ENCODE measurements around the gene FSTL4. TPM values are rescaled to one million over a fixed set of nuclear protein-coding genes. Genes with fewer than 3 reads are reported as not detected.
"Not testable (repeated sequence)": the region's sequence is repeated elsewhere in the genome, so short reads cannot be mapped to it uniquely, and the experiment has no call there.

FSTL4 gene
- total and polyA plus RNA-seq, 2 donors from 2014 or later, result 0.09 to 4.0 TPM

DNA sequence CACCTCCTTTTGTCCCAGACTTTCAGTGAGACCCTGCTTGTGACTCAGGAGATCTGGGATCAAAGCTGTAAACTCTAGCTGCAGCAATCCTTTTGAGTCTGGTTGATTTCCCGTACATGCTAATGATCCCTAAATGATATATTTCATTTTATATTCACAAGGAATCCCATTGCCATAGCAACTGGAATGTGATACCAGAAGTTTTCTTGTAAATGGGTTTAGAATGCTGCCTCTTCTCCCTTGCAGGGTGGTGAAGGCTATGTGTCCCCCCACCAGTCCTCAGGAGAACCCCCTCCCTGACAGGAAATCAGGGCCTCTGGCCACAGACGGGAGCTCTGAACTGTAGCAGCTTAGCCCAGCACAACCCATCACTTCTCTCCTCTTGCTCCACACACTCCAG is 215.0 kb downstream of the FSTL4 start:
- no peaks in the 10 kb centered on the region for H3K9me3 ChIP-seq (ENCODE audit: control insufficient read depth in 2 of 3, insufficient read depth in 1 of 3, low read length in 3 of 3)
- no peaks in the 10 kb centered on the region for H3K27me3 ChIP-seq (ENCODE audit: control insufficient read depth, insufficient read depth, low read length)
- TF ChIP-seq, protein P1, sequence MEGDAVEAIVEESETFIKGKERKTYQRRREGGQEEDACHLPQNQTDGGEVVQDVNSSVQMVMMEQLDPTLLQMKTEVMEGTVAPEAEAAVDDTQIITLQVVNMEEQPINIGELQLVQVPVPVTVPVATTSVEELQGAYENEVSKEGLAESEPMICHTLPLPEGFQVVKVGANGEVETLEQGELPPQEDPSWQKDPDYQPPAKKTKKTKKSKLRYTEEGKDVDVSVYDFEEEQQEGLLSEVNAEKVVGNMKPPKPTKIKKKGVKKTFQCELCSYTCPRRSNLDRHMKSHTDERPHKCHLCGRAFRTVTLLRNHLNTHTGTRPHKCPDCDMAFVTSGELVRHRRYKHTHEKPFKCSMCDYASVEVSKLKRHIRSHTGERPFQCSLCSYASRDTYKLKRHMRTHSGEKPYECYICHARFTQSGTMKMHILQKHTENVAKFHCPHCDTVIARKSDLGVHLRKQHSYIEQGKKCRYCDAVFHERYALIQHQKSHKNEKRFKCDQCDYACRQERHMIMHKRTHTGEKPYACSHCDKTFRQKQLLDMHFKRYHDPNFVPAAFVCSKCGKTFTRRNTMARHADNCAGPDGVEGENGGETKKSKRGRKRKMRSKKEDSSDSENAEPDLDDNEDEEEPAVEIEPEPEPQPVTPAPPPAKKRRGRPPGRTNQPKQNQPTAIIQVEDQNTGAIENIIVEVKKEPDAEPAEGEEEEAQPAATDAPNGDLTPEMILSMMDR (IDR thresholded peaks at IDR 0.05; ENCODE audit: borderline replicate concordance, extremely low read depth, insufficient read depth), result no peak
- intact Hi-C loops (cut with DNase I), result no loop called here
- peak in 3 of 5 donors; percentile 26 to 28 (median 26) for DNase-seq
- no peak for FAIRE-seq
- H3K36me3 ChIP-seq (ENCODE audit: control insufficient read depth in 2 of 3, insufficient read depth in 3 of 3, low read length in 3 of 3), result no peaks in the 10 kb centered on the region
- no peak overlapping the region for H3K4me3 ChIP-seq (ENCODE audit: low read length in 3 of 3)
- no peak overlapping the region for H3K27ac ChIP-seq (ENCODE audit: low read depth in 2 of 2, low read length in 2 of 2)
- H3K4me1 ChIP-seq (ENCODE audit: control insufficient read depth in 2 of 3, insufficient read depth in 2 of 3, low read depth in 1 of 3, low read length in 3 of 3), result no peaks in the 10 kb centered on the region
- H3K9ac ChIP-seq (ENCODE audit: low read length in 3 of 3), result no peak overlapping the region

DNA sequence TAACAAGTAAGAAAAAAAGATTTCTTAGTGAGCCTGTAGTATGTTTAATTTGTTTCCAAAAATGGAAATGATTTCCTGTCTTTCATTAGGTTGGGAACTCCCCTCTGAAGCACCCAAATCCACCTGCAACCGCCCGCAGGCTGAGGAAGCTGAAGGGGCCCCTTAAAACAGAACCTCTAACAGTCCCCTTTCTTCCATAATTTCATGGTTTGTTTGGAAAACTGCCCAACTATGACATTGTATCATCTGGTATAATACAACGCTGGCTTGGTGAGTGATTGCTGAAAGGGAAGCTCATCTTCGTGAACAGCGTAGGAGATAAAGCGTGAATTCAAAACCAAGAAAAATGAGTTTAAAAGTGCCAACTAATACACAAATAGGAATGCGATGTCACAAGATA is 215.5 kb downstream of the FSTL4 start:
- Histone ChIP-seq H3K9me3 (ENCODE audit: control insufficient read depth in 2 of 3, insufficient read depth in 1 of 3, low read length in 3 of 3) (no peaks in the 10 kb centered on the region), H3K27me3 (ENCODE audit: control insufficient read depth, insufficient read depth, low read length) (no peaks in the 10 kb centered on the region), H3K36me3 (ENCODE audit: control insufficient read depth in 2 of 3, insufficient read depth in 3 of 3, low read length in 3 of 3) (no peaks in the 10 kb centered on the region), H3K27ac (ENCODE audit: low read depth in 2 of 2, low read length in 2 of 2) (no peak overlapping the region), H3K4me3 (ENCODE audit: low read length in 3 of 3) (no peak overlapping the region), H3K9ac (ENCODE audit: low read length in 3 of 3) (no peak overlapping the region), H3K4me1 (ENCODE audit: control insufficient read depth in 2 of 3, insufficient read depth in 2 of 3, low read depth in 1 of 3, low read length in 3 of 3) (no peaks in the 10 kb centered on the region)
- intact Hi-C loops (cut with DNase I), result no loop called here
- TF ChIP-seq, protein P1 (IDR thresholded peaks at IDR 0.05; ENCODE audit: borderline replicate concordance, extremely low read depth, insufficient read depth), result no peak
- FAIRE-seq (no peak), DNase-seq (no peak)

- TF ChIP-seq, protein P1 (IDR thresholded peaks at IDR 0.05; ENCODE audit: borderline replicate concordance, extremely low read depth, insufficient read depth), result no peak
- Histone ChIP-seq H3K9ac (ENCODE audit: low read length in 3 of 3) (no peak overlapping the region), H3K27me3 (ENCODE audit: control insufficient read depth, insufficient read depth, low read length) (no peaks in the 10 kb centered on the region), H3K36me3 (ENCODE audit: control insufficient read depth in 2 of 3, insufficient read depth in 3 of 3, low read length in 3 of 3) (no peaks in the 10 kb centered on the region), H3K27ac (ENCODE audit: low read depth in 2 of 2, low read length in 2 of 2) (no peak overlapping the region), H3K4me1 (ENCODE audit: control insufficient read depth in 2 of 3, insufficient read depth in 2 of 3, low read depth in 1 of 3, low read length in 3 of 3) (no peaks in the 10 kb centered on the region), H3K4me3 (ENCODE audit: low read length in 3 of 3) (no peak overlapping the region), H3K9me3 (ENCODE audit: control insufficient read depth in 2 of 3, insufficient read depth in 1 of 3, low read length in 3 of 3) (no peaks in the 10 kb centered on the region)
- no peak for DNase-seq
- no peak for FAIRE-seq
- intact Hi-C loops (cut with DNase I), result no loop called here
Measured at GRCh38 chr5:133396187-133396741, 216.1 kb downstream of the FSTL4 start.

GRCh38 chr5:133395207-133395606 is 217.1 kb downstream of the FSTL4 start:
- H3K4me1 ChIP-seq (ENCODE audit: control insufficient read depth in 2 of 3, insufficient read depth in 2 of 3, low read depth in 1 of 3, low read length in 3 of 3); DNase-seq; H3K9me3 ChIP-seq (ENCODE audit: control insufficient read depth in 2 of 3, insufficient read depth in 1 of 3, low read length in 3 of 3); H3K27ac ChIP-seq (ENCODE audit: low read depth in 2 of 2, low read length in 2 of 2); H3K9ac ChIP-seq (ENCODE audit: low read length in 3 of 3); H3K4me3 ChIP-seq (ENCODE audit: low read length in 3 of 3); FAIRE-seq; H3K27me3 ChIP-seq (ENCODE audit: control insufficient read depth, insufficient read depth, low read length); intact Hi-C loops (cut with DNase I); H3K36me3 ChIP-seq (ENCODE audit: control insufficient read depth in 2 of 3, insufficient read depth in 3 of 3, low read length in 3 of 3): not testable (repeated sequence)

DNA sequence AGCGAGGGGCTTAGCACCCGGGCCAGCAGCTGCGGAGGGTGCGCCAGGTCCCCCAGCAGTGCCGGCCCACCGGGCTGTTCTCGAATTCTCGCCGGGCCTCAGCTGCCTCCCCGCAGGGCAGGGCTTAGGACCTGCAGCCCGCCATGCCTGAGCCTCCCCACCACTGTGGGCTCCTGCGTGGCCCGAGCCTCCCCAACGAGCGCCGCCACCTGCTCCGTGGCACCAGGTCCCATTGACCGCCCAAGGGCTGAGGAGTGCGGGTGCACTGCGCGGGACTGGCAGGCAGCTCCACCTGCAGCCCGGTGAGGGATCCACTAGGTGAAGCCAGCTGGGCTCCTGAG is 217.9 kb downstream of the FSTL4 start:
- H3K27ac ChIP-seq (ENCODE audit: low read depth in 2 of 2, low read length in 2 of 2); H3K9ac ChIP-seq (ENCODE audit: low read length in 3 of 3); H3K4me1 ChIP-seq (ENCODE audit: control insufficient read depth in 2 of 3, insufficient read depth in 2 of 3, low read depth in 1 of 3, low read length in 3 of 3); H3K36me3 ChIP-seq (ENCODE audit: control insufficient read depth in 2 of 3, insufficient read depth in 3 of 3, low read length in 3 of 3); intact Hi-C loops (cut with DNase I); FAIRE-seq; H3K9me3 ChIP-seq (ENCODE audit: control insufficient read depth in 2 of 3, insufficient read depth in 1 of 3, low read length in 3 of 3); H3K27me3 ChIP-seq (ENCODE audit: control insufficient read depth, insufficient read depth, low read length); H3K4me3 ChIP-seq (ENCODE audit: low read length in 3 of 3): not testable (repeated sequence)
- DNase-seq, result peak in 2 of 5 donors; percentile 28 to 61
